Mesendoderm (in vitro differentiated cells): ENCODE measurements around the gene ZNF330.
A peak's percentile ranks its signal among the peaks of the same experiment; 100 is the strongest.

ENCODE experiments used
- DNase-seq: peaks from one replicate; pipeline ENCODE4 v3.0.0; 2013
- H2AK5ac ChIP-seq: 2 replicates; pipeline ENCODE4 v1.6.1; 2013; ENCODE audit warnings: low read length, inconsistent platforms
- H2BK120ac ChIP-seq: 2 replicates; pipeline ENCODE4 v1.6.1; 2013; ENCODE audit warnings: low read depth, mild to moderate bottlenecking, low read length, moderate library complexity, mixed read lengths
- H2BK15ac ChIP-seq: replicated peaks from 2 replicates; pipeline ENCODE4 v1.6.1; 2013; ENCODE audit warnings: low read depth, mild to moderate bottlenecking, moderate library complexity
- H2BK5ac ChIP-seq: 2 replicates; pipeline ENCODE4 v1.6.1; 2013; ENCODE audit warnings: low read length, inconsistent platforms
- H3K18ac ChIP-seq: 2 replicates; pipeline ENCODE4 v1.6.1; 2013; ENCODE audit warnings: mild to moderate bottlenecking, low read length, mixed read lengths
- H3K23ac ChIP-seq: one replicate; pipeline ENCODE4 v1.6.1; 2013; ENCODE audit warnings: low read length
- H3K27ac ChIP-seq: 2 replicates; pipeline ENCODE4 v1.5.1; 2013; ENCODE audit warnings: low read depth, mild to moderate bottlenecking, inconsistent platforms, low read length, moderate library complexity
- H3K27me3 ChIP-seq: 2 replicates; pipeline ENCODE4 v1.6.1; 2013; ENCODE audit warnings: low read length, control low read depth, mild to moderate bottlenecking, inconsistent platforms; ENCODE audit not compliant: insufficient read depth, poor library complexity
- H3K36me3 ChIP-seq: 2 replicates; pipeline ENCODE4 v1.6.1; 2013; ENCODE audit warnings: low read length, inconsistent platforms; ENCODE audit not compliant: control insufficient read depth, insufficient read depth
- H3K4ac ChIP-seq: one replicate; pipeline ENCODE4 v1.6.1; 2013; ENCODE audit warnings: low read depth, mild to moderate bottlenecking, low read length, moderate library complexity
- H3K4me1 ChIP-seq: 2 replicates; pipeline ENCODE4 v1.6.1; 2013; ENCODE audit warnings: low read depth, low read length, inconsistent platforms; ENCODE audit not compliant: control insufficient read depth
- H3K4me2 ChIP-seq: 2 replicates; pipeline ENCODE4 v1.6.1; 2013; ENCODE audit warnings: low read length
- H3K4me3 ChIP-seq: 2 replicates; pipeline ENCODE4 v1.5.1; 2013; ENCODE audit warnings: mild to moderate bottlenecking, low read length
- H3K56ac ChIP-seq: one replicate; pipeline ENCODE4 v1.6.1; 2013; ENCODE audit warnings: low read length
- H3K79me1 ChIP-seq: 2 replicates; pipeline ENCODE4 v1.6.1; 2013; ENCODE audit warnings: low read length, inconsistent platforms
- H3K79me2 ChIP-seq: 2 replicates; pipeline ENCODE4 v1.6.1; 2013; ENCODE audit warnings: mild to moderate bottlenecking, low read length; ENCODE audit not compliant: control insufficient read depth, insufficient read depth
- H3K9ac ChIP-seq: 2 replicates; pipeline ENCODE4 v1.6.1; 2013; ENCODE audit warnings: low read length, inconsistent platforms
- H4K5ac ChIP-seq: one replicate; pipeline ENCODE4 v1.6.1; 2013; ENCODE audit warnings: low read length
- H4K8ac ChIP-seq: one replicate; pipeline ENCODE4 v1.6.1; 2013; ENCODE audit warnings: low read depth, mild to moderate bottlenecking, control low read depth, low read length, moderate library complexity
- WGBS: extraction: QIAGEN DNeasy Blood & Tissue Kit; methylation state at CpG from one replicate; pipeline ENCODE4 v1.1.7; 2013; ENCODE audit warnings: low lambda C conversion rate, missing lambda C conversion rate; ENCODE audit not compliant: insufficient coverage; ENCODE audit errors: extremely low coverage; 5-methylcytosine and 5-hydroxymethylcytosine counted together

Gene ZNF330

GRCh38 chr4:141207961-141208360 lies 12.7 kb upstream of the ZNF330 start:
- H3K4me3 ChIP-seq: no peak overlapping the region
- H3K4ac ChIP-seq: no peak overlapping the region
- no peak overlapping the region for H3K4me2 ChIP-seq
- no peak overlapping the region for H3K23ac ChIP-seq
- no peak overlapping the region for H3K9ac ChIP-seq
- H3K56ac ChIP-seq: no peak overlapping the region
- no peak overlapping the region for H4K5ac ChIP-seq
- H3K79me2 ChIP-seq: no peaks in the 10 kb centered on the region
- no peaks in the 10 kb centered on the region for H3K4me1 ChIP-seq
- no peak overlapping the region for H2BK5ac ChIP-seq
- H4K8ac ChIP-seq: no peak overlapping the region
- no CpG with 5 or more reads among the region's 5 CpGs for WGBS
- H3K27me3 ChIP-seq: no peaks in the 10 kb centered on the region
- no peak overlapping the region for H2BK120ac ChIP-seq
- no peak overlapping the region for H2AK5ac ChIP-seq
- H3K18ac ChIP-seq: no peak overlapping the region
- no peaks in the 10 kb centered on the region for H3K79me1 ChIP-seq
- DNase-seq: no peak
- no peaks in the 10 kb centered on the region for H3K36me3 ChIP-seq
- H3K27ac ChIP-seq: no peak overlapping the region
- no peak overlapping the region for H2BK15ac ChIP-seq

GRCh38 chr4:141210168-141210567 lies 10.5 kb upstream of the ZNF330 start:
- no peaks in the 10 kb centered on the region for H3K36me3 ChIP-seq
- no peak overlapping the region for H3K4me2 ChIP-seq
- H3K23ac ChIP-seq: no peak overlapping the region
- H3K79me2 ChIP-seq: no peaks in the 10 kb centered on the region
- H3K27me3 ChIP-seq: no peaks in the 10 kb centered on the region
- no peak overlapping the region for H2AK5ac ChIP-seq
- no peak overlapping the region for H2BK120ac ChIP-seq
- no peak overlapping the region for H3K4ac ChIP-seq
- H3K4me1 ChIP-seq: no peaks in the 10 kb centered on the region
- no peak for DNase-seq
- no peak overlapping the region for H4K5ac ChIP-seq
- no peak overlapping the region for H3K4me3 ChIP-seq
- no peak overlapping the region for H3K9ac ChIP-seq
- no peak overlapping the region for H2BK5ac ChIP-seq
- H3K79me1 ChIP-seq: no peaks in the 10 kb centered on the region
- no peak overlapping the region for H3K27ac ChIP-seq
- H4K8ac ChIP-seq: no peak overlapping the region
- no peak overlapping the region for H2BK15ac ChIP-seq
- H3K56ac ChIP-seq: no peak overlapping the region
- WGBS: no CpG with 5 or more reads among the region's 3 CpGs
- H3K18ac ChIP-seq: no peak overlapping the region

GRCh38 chr4:141213550-141213991 lies 7.1 kb upstream of the ZNF330 start:
- H3K23ac ChIP-seq: no peak overlapping the region
- H3K9ac ChIP-seq: no peak overlapping the region
- no peak overlapping the region for H2BK15ac ChIP-seq
- H3K27ac ChIP-seq: no peak overlapping the region
- no peak overlapping the region for H4K5ac ChIP-seq
- no peaks in the 10 kb centered on the region for H3K4me1 ChIP-seq
- no peaks in the 10 kb centered on the region for H3K79me2 ChIP-seq
- H2BK120ac ChIP-seq: no peak overlapping the region
- no peak overlapping the region for H2AK5ac ChIP-seq
- H2BK5ac ChIP-seq: no peak overlapping the region
- no peaks in the 10 kb centered on the region for H3K79me1 ChIP-seq
- H4K8ac ChIP-seq: no peak overlapping the region
- H3K18ac ChIP-seq: no peak overlapping the region
- H3K4me3 ChIP-seq: no peak overlapping the region
- WGBS: no CpG with 5 or more reads among the region's 26 CpGs
- H3K56ac ChIP-seq: no peak overlapping the region
- H3K27me3 ChIP-seq: no peaks in the 10 kb centered on the region
- no peak overlapping the region for H3K4me2 ChIP-seq
- DNase-seq: no peak
- no peak overlapping the region for H3K4ac ChIP-seq
- no peaks in the 10 kb centered on the region for H3K36me3 ChIP-seq

- Histone ChIP-seq H3K36me3 (no peaks in the 10 kb centered on the region), H2AK5ac (no peak overlapping the region)
Measured at GRCh38 chr4:141215030-141215429, 5.7 kb upstream of the ZNF330 start.

GRCh38 chr4:141216002-141216761 lies 4.5 kb upstream of the ZNF330 start:
- no CpG with 5 or more reads among the region's 5 CpGs for WGBS

More at GRCh38 chr4:141215030-141215429, 5.7 kb upstream of the ZNF330 start:
- DNase-seq: no peak
- Histone ChIP-seq H3K79me2 (no peaks in the 10 kb centered on the region), H4K8ac (no peak overlapping the region), H3K79me1 (no peaks in the 10 kb centered on the region), H4K5ac (no peak overlapping the region), H2BK5ac (no peak overlapping the region), H3K56ac (no peak overlapping the region), H2BK15ac (no peak overlapping the region), H3K9ac (no peak overlapping the region), H3K23ac (no peak overlapping the region), H3K18ac (no peak overlapping the region), H3K4me3 (no peak overlapping the region), H3K4me1 (no peaks in the 10 kb centered on the region), H3K27ac (no peak overlapping the region), H2BK120ac (no peak overlapping the region), H3K4me2 (no peak overlapping the region), H3K4ac (no peak overlapping the region), H3K27me3 (no peaks in the 10 kb centered on the region)

GRCh38 chr4:141220271-141220670 lies 424 bp upstream of the ZNF330 start:
- Histone ChIP-seq H4K5ac (peak overlapping the region; percentile 35), H4K8ac (no peak overlapping the region), H3K18ac (no peak overlapping the region), H3K4me2 (no peak overlapping the region), H3K27ac (no peak overlapping the region), H3K4ac (peak overlapping the region; percentile 76), H3K4me1 (no peaks in the 10 kb centered on the region), H3K9ac (no peak overlapping the region), H2BK120ac (no peak overlapping the region), H3K56ac (no peak overlapping the region), H3K23ac (no peak overlapping the region), H3K36me3 (no peaks in the 10 kb centered on the region), H2BK15ac (no peak overlapping the region), H2BK5ac (no peak overlapping the region), H2AK5ac (no peak overlapping the region), H3K27me3 (no peaks in the 10 kb centered on the region), H3K79me1 (no peaks in the 10 kb centered on the region), H3K4me3 (no peak overlapping the region), H3K79me2 (peaks cover 5% of the 10 kb centered on the region)
- DNase-seq: peak; percentile 22
- WGBS: no CpG with 5 or more reads among the region's 7 CpGs

More at GRCh38 chr4:141216002-141216761, 4.5 kb upstream of the ZNF330 start:
- Histone ChIP-seq H3K4ac (no peak overlapping the region), H2AK5ac (no peak overlapping the region), H3K18ac (no peak overlapping the region), H2BK120ac (no peak overlapping the region), H3K4me2 (no peak overlapping the region), H3K79me1 (no peaks in the 10 kb centered on the region), H4K8ac (no peak overlapping the region), H3K79me2 (peaks cover 2% of the 10 kb centered on the region), H3K27me3 (no peaks in the 10 kb centered on the region), H3K4me1 (no peaks in the 10 kb centered on the region), H3K9ac (no peak overlapping the region), H3K4me3 (no peak overlapping the region), H3K36me3 (no peaks in the 10 kb centered on the region), H4K5ac (no peak overlapping the region), H3K56ac (no peak overlapping the region), H3K27ac (no peak overlapping the region), H2BK5ac (no peak overlapping the region), H3K23ac (no peak overlapping the region), H2BK15ac (no peak overlapping the region)
- DNase-seq: no peak
